GM12891 (cell line): ENCODE measurements around the gene TMEM164.

Experiments used
- DNase-seq: peaks from one replicate; pipeline ENCODE4 v3.0.0; 2011; ENCODE audit warnings: low spot score; ENCODE audit not compliant: insufficient read length
- FAIRE-seq: peaks from 2 replicates; lab custom pipeline; 2011; peaks lifted over from hg19 to GRCh38; lab: Jason Lieb, UNC
- PAX5 ChIP-seq: IDR thresholded peaks from 2 replicates; pipeline ENCODE4 v1.6.1; 2011; ENCODE audit warnings: low read length, moderate library complexity, mild to moderate bottlenecking; ENCODE audit not compliant: insufficient read depth, severe bottlenecking
- POLR2A ChIP-seq: IDR thresholded peaks from 2 replicates; pipeline ENCODE4 v1.6.1; 2011; ENCODE audit warnings: low read depth, low read length, control low read depth
- POLR2AphosphoS5 ChIP-seq: IDR thresholded peaks from 2 replicates; pipeline ENCODE4 v1.6.1; 2011; ENCODE audit warnings: low read depth, low read length, control low read depth
- POU2F2 ChIP-seq: IDR thresholded peaks from 2 replicates; pipeline ENCODE4 v1.6.1; 2011; ENCODE audit warnings: low read depth, mild to moderate bottlenecking, control low read depth, low read length, moderate library complexity
- SPI1 ChIP-seq: IDR thresholded peaks from 2 replicates; pipeline ENCODE4 v1.6.1; 2011; ENCODE audit warnings: low read depth, low read length, control low read depth
- TAF1 ChIP-seq: IDR thresholded peaks from 2 replicates; pipeline ENCODE4 v1.6.1; 2011; ENCODE audit warnings: low read depth, low read length, control low read depth

TMEM164 gene

GRCh38 chrX:110182362-110182761 lies 179.4 kb downstream of the TMEM164 start:
- DNase-seq (no peak), FAIRE-seq (no peak)
- TF ChIP-seq TAF1 (no peak), SPI1 (no peak), POLR2A (no peak), PAX5 (no peak), POU2F2 (no peak), POLR2AphosphoS5 (no peak)

GRCh38 chrX:110182865-110183264 lies 180.0 kb downstream of the TMEM164 start:
- TF ChIP-seq TAF1 (no peak), POLR2A (no peak), PAX5 (no peak), POU2F2 (no peak), POLR2AphosphoS5 (no peak), SPI1 (no peak)
- DNase-seq: no peak
- FAIRE-seq: no peak

GRCh38 chrX:110183314-110183713 lies 180.4 kb downstream of the TMEM164 start:
- TF ChIP-seq TAF1 (no peak), POU2F2 (no peak), SPI1 (no peak), POLR2A (no peak), PAX5 (no peak), POLR2AphosphoS5 (no peak)
- FAIRE-seq: no peak
- DNase-seq: no peak

GRCh38 chrX:110188701-110189558 lies 186.0 kb downstream of the TMEM164 start:
- TF ChIP-seq TAF1: no peak
- peak; percentile 34; the same call in 1 of the 2 replicates for TF ChIP-seq SPI1
- no peak for DNase-seq
- peak; percentile 54 for FAIRE-seq

- no peak for DNase-seq
- TF ChIP-seq POLR2A (no peak), SPI1 (no peak), TAF1 (no peak), POLR2AphosphoS5 (no peak), POU2F2 (no peak), PAX5 (no peak)
- FAIRE-seq: peak; percentile 16
Observed at GRCh38 chrX:110192516-110192915, 189.6 kb downstream of the TMEM164 start.

GRCh38 chrX:110194977-110195376 lies 192.1 kb downstream of the TMEM164 start:
- no peak for TF ChIP-seq SPI1
- no peak for TF ChIP-seq TAF1
- TF ChIP-seq POU2F2: no peak
- TF ChIP-seq PAX5: no peak
- TF ChIP-seq POLR2A: no peak
- no peak for TF ChIP-seq POLR2AphosphoS5
- DNase-seq: no peak
- FAIRE-seq: no peak

GRCh38 chrX:110201799-110202198 lies 198.9 kb downstream of the TMEM164 start:
- DNase-seq: no peak
- peak; percentile 41 for FAIRE-seq
- TF ChIP-seq POLR2AphosphoS5 (no peak), TAF1 (no peak), POLR2A (no peak), POU2F2 (no peak), SPI1 (no peak), PAX5 (no peak)

GRCh38 chrX:110204986-110205385 lies 202.1 kb downstream of the TMEM164 start:
- FAIRE-seq (no peak), DNase-seq (no peak)
- TF ChIP-seq POLR2AphosphoS5 (no peak), PAX5 (no peak), POLR2A (no peak), SPI1 (no peak), TAF1 (no peak), POU2F2 (no peak)

- DNase-seq (no peak), FAIRE-seq (no peak)
- no peak for TF ChIP-seq PAX5
- TF ChIP-seq POU2F2: no peak
- TF ChIP-seq TAF1: no peak
- TF ChIP-seq POLR2A: no peak
- TF ChIP-seq POLR2AphosphoS5: no peak
- TF ChIP-seq SPI1: no peak
Observed at GRCh38 chrX:110208092-110208491, 205.2 kb downstream of the TMEM164 start.

- DNase-seq (no peak), FAIRE-seq (no peak)
- TF ChIP-seq TAF1 (no peak), PAX5 (no peak), POU2F2 (no peak), POLR2A (no peak), POLR2AphosphoS5 (no peak), SPI1 (no peak)
Observed at GRCh38 chrX:110210417-110211139, 207.7 kb downstream of the TMEM164 start.
